PC-3 (cell line): Measurements from ENCODE around the gene SPAM1. TPM values are rescaled to one million over a fixed set of nuclear protein-coding genes. Genes with fewer than 3 reads are reported as not detected.
"Not testable (repeated sequence)": the region's sequence is repeated elsewhere in the genome, so short reads cannot be mapped to it uniquely, and the experiment has no call there.

Experiments
- ATAC-seq: fragments of 200-7000 bp; cut with Tn5 transposase; 2 replicates; pipeline ENCODE4 v1.9.1; 2020; ENCODE audit warnings: mild to moderate bottlenecking, moderate library complexity
- BruUV-seq: library from RNA; stranded (reverse); fragments of 400-500 nt; replicated peaks from 2 replicates; lab custom pipeline; 2021; lab: Mats Ljungman, UMichigan
- CTCF ChIA-PET: fragments of 300-600 bp; sonication (Branson Sonifier 250); formaldehyde crosslinking; loops from one replicate; lab custom pipeline; 2022; ENCODE audit warnings: antibody characterized with exemption; lab: Charles Lee
- POLR2A ChIA-PET: fragments of 300-600 bp; sonication (Branson Sonifier 250); formaldehyde crosslinking; loops from one replicate; lab custom pipeline; 2022; ENCODE audit warnings: antibody characterized with exemption; ENCODE audit not compliant: unreplicated experiment; lab: Charles Lee
- DNase-seq: peaks from one replicate; pipeline ENCODE4 v3.0.0-alpha.2; 2015
- H2AFZ ChIP-seq: fragments of 300-600 bp; sonication (generic); 2 replicates; pipeline ENCODE4 v1.6.0; 2016; ENCODE audit warnings: antibody characterized with exemption, low read length
- H3F3A ChIP-seq: fragments of 300-600 bp; sonication (generic); one replicate; pipeline ENCODE4 v1.6.0; 2017; ENCODE audit warnings: antibody characterized with exemption, low read length, control low read depth, mild to moderate bottlenecking; ENCODE audit not compliant: unreplicated experiment
- H3K27ac ChIP-seq: fragments of 300-600 bp; sonication (generic); 2 replicates; pipeline ENCODE4 v1.5.1; 2016; ENCODE audit warnings: mild to moderate bottlenecking, low read length
- H3K27me3 ChIP-seq: fragments of 300-600 bp; sonication (generic); 2 replicates; pipeline ENCODE4 v1.6.1; 2016; ENCODE audit warnings: low read length, mixed read lengths
- H3K36me3 ChIP-seq: fragments of 300-600 bp; sonication (generic); 2 replicates; pipeline ENCODE4 v1.6.1; 2016; ENCODE audit warnings: low read depth, mixed run types, low read length, mixed read lengths
- H3K4me1 ChIP-seq: fragments of 300-600 bp; sonication (generic); 2 replicates; pipeline ENCODE4 v1.5.1; 2016; ENCODE audit warnings: low read length; ENCODE audit not compliant: insufficient read depth
- H3K4me2 ChIP-seq: fragments of 300-600 bp; sonication (generic); 2 replicates; pipeline ENCODE4 v1.6.0; 2016; ENCODE audit warnings: low read length
- H3K4me3 ChIP-seq: fragments of 300-600 bp; sonication (generic); 2 replicates; pipeline ENCODE4 v1.5.1; 2016; ENCODE audit warnings: mild to moderate bottlenecking, low read length, mixed read lengths
- H3K79me2 ChIP-seq: fragments of 300-600 bp; sonication (generic); 2 replicates; pipeline ENCODE4 v1.6.1; 2017; ENCODE audit warnings: low read length, mixed read lengths
- H3K9ac ChIP-seq: fragments of 300-600 bp; sonication (generic); 2 replicates; pipeline ENCODE4 v1.6.0; 2016; ENCODE audit warnings: mild to moderate bottlenecking, low read length
- H3K9me2 ChIP-seq: fragments of 300-600 bp; sonication (generic); replicated peaks from 2 replicates; pipeline ENCODE4 v1.6.1; 2016; ENCODE audit warnings: mixed run types, low read length, mixed read lengths
- H3K9me3 ChIP-seq: fragments of 300-600 bp; sonication (generic); 2 replicates; pipeline ENCODE4 v1.6.1; 2016; ENCODE audit warnings: low read length, mixed read lengths
- H4K20me1 ChIP-seq: fragments of 300-600 bp; sonication (generic); 2 replicates; pipeline ENCODE4 v1.6.1; 2016; ENCODE audit warnings: low read length, mixed read lengths
- CTCF ChIP-seq: fragments of 300-600 bp; sonication (generic); conservative IDR thresholded peaks from 2 replicates; pipeline ENCODE4 v1.5.1; 2017; ENCODE audit warnings: antibody characterized with exemption, low read depth, mild to moderate bottlenecking, low read length
- EZH2 ChIP-seq: fragments of 300-600 bp; sonication (generic); IDR thresholded peaks from one replicate; pipeline ENCODE4 v1.6.1; 2017; ENCODE audit warnings: antibody characterized with exemption, mild to moderate bottlenecking, low read length; ENCODE audit not compliant: unreplicated experiment
- EZH2phosphoT487 ChIP-seq: fragments of 300-600 bp; sonication (generic); IDR thresholded peaks from 2 replicates; pipeline ENCODE4 v1.6.1; 2018; ENCODE audit warnings: mild to moderate bottlenecking, antibody characterized with exemption, low read length, borderline replicate concordance
- intact Hi-C: fragments of 100-400 bp; cut with micrococcal nuclease; formaldehyde crosslinking; loops from 2 replicates; pipeline ENCODE4 v1.9.0; 2023
- total RNA-seq: library from RNA; depleted of rRNA; stranded (reverse); fragments of >200 nt; gene quantifications from 2 replicates; pipeline ENCODE4 v1.2.3, GENCODE V29; 2014

SPAM1 gene
- total RNA-seq, 1 experiment from 2014 or later, result not detected

- Histone ChIP-seq H3K79me2 (no peaks in the 10 kb centered on the region), H3K9ac (no peak overlapping the region), H3F3A (no peaks in the 10 kb centered on the region), H3K27ac (no peak overlapping the region), H3K9me2 (no peaks in the 10 kb centered on the region), H3K4me3 (no peak overlapping the region), H3K36me3 (no peaks in the 10 kb centered on the region), H3K4me2 (no peak overlapping the region), H3K9me3 (no peaks in the 10 kb centered on the region), H3K27me3 (0 out of 2 replicates have a peak, but pooled peaks cover 6% of the 10 kb centered on the region), H2AFZ (no peak overlapping the region), H4K20me1 (no peaks in the 10 kb centered on the region), H3K4me1 (no peaks in the 10 kb centered on the region)
- TF ChIP-seq EZH2phosphoT487 (no peak), CTCF (no peak), EZH2 (no peak)
- ATAC-seq (no peak), DNase-seq (no peak)
- ChIA-PET CTCF (no interaction called here), POLR2A (no interaction called here)
- BruUV-seq, result no TSS peak
- intact Hi-C loops, result no loop called here
Measured at GRCh38 chr7:123996327-123996625, 71.2 kb downstream of the SPAM1 start.

- Histone ChIP-seq H3K4me1 (no peaks in the 10 kb centered on the region), H4K20me1 (no peaks in the 10 kb centered on the region), H3K27me3 (0 out of 2 replicates have a peak, but pooled peaks cover 4% of the 10 kb centered on the region), H2AFZ (no peak overlapping the region), H3K9me2 (no peaks in the 10 kb centered on the region), H3F3A (no peaks in the 10 kb centered on the region), H3K9me3 (no peaks in the 10 kb centered on the region), H3K36me3 (no peaks in the 10 kb centered on the region), H3K9ac (no peak overlapping the region), H3K4me2 (no peak overlapping the region), H3K4me3 (no peak overlapping the region), H3K27ac (no peak overlapping the region), H3K79me2 (no peaks in the 10 kb centered on the region)
- ChIA-PET POLR2A (no interaction called here), CTCF (interaction anchor here (0.6 to 0.8 kb wide), 2 partner anchors 664 to 1678 kb away, joined by 3 read pairs; no protein-coding TSS in a partner anchor)
- DNase-seq, result no peak
- BruUV-seq, result no TSS peak
- ATAC-seq, result no peak
- no peak for TF ChIP-seq CTCF
- no peak for TF ChIP-seq EZH2phosphoT487
- no peak for TF ChIP-seq EZH2
- intact Hi-C loops, result no loop called here
Measured at GRCh38 chr7:123998921-123999320, 73.9 kb downstream of the SPAM1 start.

- ATAC-seq, result no peak
Measured at GRCh38 chr7:123999703-124000102, 74.7 kb downstream of the SPAM1 start.

GRCh38 chr7:124008296-124008695 is 83.3 kb downstream of the SPAM1 start:
- POLR2A ChIA-PET, intact Hi-C loops, H3K36me3 ChIP-seq, H4K20me1 ChIP-seq, H3K27me3 ChIP-seq, H3K79me2 ChIP-seq, BruUV-seq, H3K9ac ChIP-seq, H2AFZ ChIP-seq, H3K4me1 ChIP-seq, H3K9me2 ChIP-seq, H3K9me3 ChIP-seq, CTCF ChIA-PET, DNase-seq, H3K27ac ChIP-seq, H3F3A ChIP-seq, H3K4me2 ChIP-seq, ATAC-seq, H3K4me3 ChIP-seq: not testable (repeated sequence)

More at GRCh38 chr7:123999703-124000102, 74.7 kb downstream of the SPAM1 start:
- Histone ChIP-seq H4K20me1 (no peaks in the 10 kb centered on the region), H3K27ac (no peak overlapping the region), H3K4me3 (no peak overlapping the region), H3K9ac (no peak overlapping the region), H2AFZ (no peak overlapping the region), H3K4me1 (no peaks in the 10 kb centered on the region), H3K27me3 (0 out of 2 replicates have a peak, but pooled peaks cover under 1% of the 10 kb centered on the region), H3K9me3 (no peaks in the 10 kb centered on the region), H3K36me3 (no peaks in the 10 kb centered on the region), H3F3A (no peaks in the 10 kb centered on the region), H3K9me2 (no peaks in the 10 kb centered on the region), H3K79me2 (no peaks in the 10 kb centered on the region), H3K4me2 (no peak overlapping the region)
- no TSS peak for BruUV-seq
- ChIA-PET CTCF (no interaction called here), POLR2A (no interaction called here)
- no peak for DNase-seq
- intact Hi-C loops, result no loop called here
- TF ChIP-seq CTCF (no peak), EZH2 (no peak), EZH2phosphoT487 (no peak)
